Stimulated activated naive CD8-positive, alpha-beta T cell treated with anti-CD3 and anti-CD28 coated beads, Interleukin-15, amount 100 ng/mL, for 72 hours (primary cell): Measurements from ENCODE around the gene ACKR1.
A peak's percentile ranks its signal among the peaks of the same experiment; 100 is the strongest.

ENCODE experiments used
- ATAC-seq: fragments of 150-1000 bp; cut with Tn5 transposase; 2 replicates; pipeline ENCODE4 v1.10.0; 2021; ENCODE audit warnings: mild to moderate bottlenecking, moderate library complexity
- DNase-seq, 2 donors: peaks; one replicate each; pipeline ENCODE4 v3.0.0; 2021 to 2022
- H3K27ac Mint-ChIP-seq, 2 donors: one replicate each; pipeline ENCODE4 v1.8.0; 2022; ENCODE audit warnings: mild to moderate bottlenecking in 2 of 2, mixed read lengths in 2 of 2, moderate library complexity in 2 of 2
- H3K27me3 Mint-ChIP-seq: one replicate; pipeline ENCODE4 v1.8.0; 2022; ENCODE audit warnings: mixed read lengths
- H3K4me1 Mint-ChIP-seq: one replicate; pipeline ENCODE4 v1.8.0; 2022; ENCODE audit warnings: mild to moderate bottlenecking, mixed read lengths
- H3K4me3 Mint-ChIP-seq, 2 donors: one replicate each; pipeline ENCODE4 v1.8.0; 2022; ENCODE audit warnings: mild to moderate bottlenecking in 2 of 2, mixed read lengths in 2 of 2, moderate library complexity in 1 of 2
- H3K9me3 Mint-ChIP-seq, 2 donors: one replicate each; pipeline ENCODE4 v1.8.0; 2022; ENCODE audit warnings: mixed read lengths in 2 of 2

Gene ACKR1

DNA sequence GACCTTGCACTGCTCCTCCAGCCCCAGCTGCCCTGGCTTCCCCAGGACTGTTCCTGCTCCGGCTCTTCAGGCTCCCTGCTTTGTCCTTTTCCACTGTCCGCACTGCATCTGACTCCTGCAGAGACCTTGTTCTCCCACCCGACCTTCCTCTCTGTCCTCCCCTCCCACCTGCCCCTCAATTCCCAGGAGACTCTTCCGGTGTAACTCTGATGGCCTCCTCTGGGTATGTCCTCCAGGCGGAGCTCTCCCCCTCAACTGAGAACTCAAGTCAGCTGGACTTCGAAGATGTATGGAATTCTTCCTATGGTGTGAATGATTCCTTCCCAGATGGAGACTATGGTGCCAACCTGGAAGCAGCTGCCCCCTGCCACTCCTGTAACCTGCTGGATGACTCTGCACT is 550 bp downstream of the ACKR1 start:
- H3K4me3 Mint-ChIP-seq: peak overlapping the region in 1 of 2 donors; percentile 18
- ATAC-seq (no peak), DNase-seq (no peak)
- H3K27ac Mint-ChIP-seq: no peak overlapping the region
- peaks cover 91% of the 10 kb centered on the region for H3K27me3 Mint-ChIP-seq
- no peaks in the 10 kb centered on the region for H3K9me3 Mint-ChIP-seq
- H3K4me1 Mint-ChIP-seq: peaks cover 61% of the 10 kb centered on the region

DNA sequence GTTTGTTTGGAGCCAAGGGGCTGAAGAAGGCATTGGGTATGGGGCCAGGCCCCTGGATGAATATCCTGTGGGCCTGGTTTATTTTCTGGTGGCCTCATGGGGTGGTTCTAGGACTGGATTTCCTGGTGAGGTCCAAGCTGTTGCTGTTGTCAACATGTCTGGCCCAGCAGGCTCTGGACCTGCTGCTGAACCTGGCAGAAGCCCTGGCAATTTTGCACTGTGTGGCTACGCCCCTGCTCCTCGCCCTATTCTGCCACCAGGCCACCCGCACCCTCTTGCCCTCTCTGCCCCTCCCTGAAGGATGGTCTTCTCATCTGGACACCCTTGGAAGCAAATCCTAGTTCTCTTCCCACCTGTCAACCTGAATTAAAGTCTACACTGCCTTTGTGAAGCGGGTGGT is 1.4 kb downstream of the ACKR1 start:
- DNase-seq (no peak), ATAC-seq (no peak)
- Mint-ChIP-seq H3K27me3 (peaks cover 91% of the 10 kb centered on the region), H3K9me3 (no peaks in the 10 kb centered on the region), H3K4me1 (peaks cover 52% of the 10 kb centered on the region), H3K27ac (peak overlapping the region in 1 of 2 donors; percentile 28), H3K4me3 (no peak overlapping the region)

DNA sequence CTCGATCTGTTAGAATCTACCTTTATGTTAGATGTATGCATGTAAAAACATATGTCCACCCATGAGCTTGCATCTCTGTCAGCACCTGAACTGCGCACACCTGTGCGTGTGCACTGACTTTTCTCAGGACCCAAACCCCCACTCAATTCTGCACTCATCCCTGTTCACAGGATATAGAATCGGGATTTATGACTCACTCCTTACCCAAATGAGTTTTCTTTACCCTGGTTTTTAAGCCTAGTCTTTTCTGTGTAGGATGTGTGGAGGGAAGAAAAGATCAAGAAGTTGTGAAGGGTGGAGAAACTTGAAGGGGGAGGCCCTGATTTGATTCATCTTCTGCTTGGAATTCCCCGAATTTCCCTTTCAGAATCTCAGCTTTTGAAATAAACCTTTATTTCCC is 2.4 kb downstream of the ACKR1 start:
- Mint-ChIP-seq H3K27ac (peak overlapping the region in 1 of 2 donors; percentile 72), H3K4me1 (peaks cover 48% of the 10 kb centered on the region), H3K27me3 (peaks cover 91% of the 10 kb centered on the region), H3K4me3 (no peak overlapping the region), H3K9me3 (no peaks in the 10 kb centered on the region)
- ATAC-seq (no peak), DNase-seq (no peak)

DNA sequence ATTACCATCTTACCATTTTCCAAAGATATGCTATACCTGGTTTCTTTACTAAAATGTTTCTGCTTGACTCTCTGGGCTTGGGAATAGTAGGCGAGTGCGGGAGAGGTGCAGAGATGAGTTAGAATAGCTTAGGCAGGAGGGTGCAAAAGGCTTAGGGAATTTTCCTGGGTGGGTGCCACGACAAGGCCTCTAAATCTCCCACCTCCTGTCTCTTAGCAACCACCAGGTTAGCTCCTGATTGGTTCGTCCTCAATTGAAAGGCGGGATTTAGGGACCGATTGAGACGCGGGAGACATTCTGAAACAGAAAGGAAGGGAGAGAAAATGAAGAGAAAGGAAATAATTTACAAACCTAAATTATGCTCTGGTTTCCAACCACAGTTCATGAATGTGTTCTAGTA is 3.1 kb downstream of the ACKR1 start:
- DNase-seq (no peak), ATAC-seq (no peak)
- H3K4me1 Mint-ChIP-seq: peaks cover 42% of the 10 kb centered on the region
- no peak overlapping the region for H3K4me3 Mint-ChIP-seq
- no peak overlapping the region for H3K27ac Mint-ChIP-seq
- H3K9me3 Mint-ChIP-seq: no peaks in the 10 kb centered on the region
- peaks cover 91% of the 10 kb centered on the region for H3K27me3 Mint-ChIP-seq

DNA sequence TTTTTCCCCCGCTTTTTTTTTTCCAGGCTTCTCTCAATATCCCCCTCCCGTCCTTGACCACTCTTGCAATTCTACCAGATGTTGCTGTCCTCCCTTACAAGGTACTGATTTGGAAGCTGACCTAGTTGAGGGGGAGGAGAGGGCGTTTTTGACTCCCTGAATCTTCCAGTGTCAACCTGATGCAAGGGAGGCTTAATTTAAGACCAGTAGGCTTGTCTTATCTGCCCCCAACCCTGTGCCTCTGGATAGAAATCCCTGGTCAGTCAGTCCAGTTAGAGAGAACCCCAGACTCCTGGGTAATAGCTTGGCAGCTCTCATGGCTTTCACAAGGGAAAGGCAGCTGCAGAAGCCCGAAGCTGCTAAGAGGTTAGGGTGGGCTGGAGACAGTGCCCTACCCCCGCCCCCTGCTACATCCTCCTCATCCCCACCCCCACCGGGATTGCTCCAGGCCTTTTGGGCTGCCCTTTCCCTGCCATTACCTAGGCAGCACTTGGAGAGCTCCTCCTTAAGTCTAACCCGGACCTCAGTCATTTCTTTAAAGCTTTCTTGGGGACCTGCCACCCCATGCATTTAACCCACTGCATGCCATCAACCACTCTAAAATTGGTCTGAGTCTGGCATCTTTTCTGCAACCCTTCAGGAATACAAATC is 3.6 kb downstream of the ACKR1 start:
- H3K9me3 Mint-ChIP-seq: no peaks in the 10 kb centered on the region
- H3K4me1 Mint-ChIP-seq: peaks cover 42% of the 10 kb centered on the region
- ATAC-seq (no peak), DNase-seq (no peak)
- H3K27me3 Mint-ChIP-seq: peaks cover 90% of the 10 kb centered on the region
- no peak overlapping the region for H3K4me3 Mint-ChIP-seq
- H3K27ac Mint-ChIP-seq: no peak overlapping the region

DNA sequence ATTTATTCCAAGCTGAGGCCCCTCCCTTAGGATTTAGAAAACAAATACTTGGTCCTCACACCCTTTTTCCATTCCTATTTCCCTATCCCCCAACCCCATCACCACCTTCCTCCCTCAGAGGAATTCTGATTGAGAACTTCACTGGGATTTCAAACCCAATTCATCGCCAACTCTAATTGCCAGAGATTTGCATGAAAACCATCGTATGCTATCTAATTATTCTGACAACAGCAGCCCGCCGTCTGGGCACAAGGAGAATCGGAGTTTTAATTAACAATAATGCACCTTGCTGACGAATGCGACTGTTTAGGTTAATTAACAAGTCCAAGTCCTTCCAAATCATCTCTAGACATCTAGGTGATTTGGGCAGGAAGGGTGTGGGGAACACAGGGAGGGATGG is 4.4 kb downstream of the ACKR1 start:
- Mint-ChIP-seq H3K27ac (no peak overlapping the region), H3K27me3 (peaks cover 95% of the 10 kb centered on the region), H3K4me3 (no peak overlapping the region), H3K9me3 (no peaks in the 10 kb centered on the region), H3K4me1 (peaks cover 40% of the 10 kb centered on the region)
- ATAC-seq: no peak
- DNase-seq: no peak

DNA sequence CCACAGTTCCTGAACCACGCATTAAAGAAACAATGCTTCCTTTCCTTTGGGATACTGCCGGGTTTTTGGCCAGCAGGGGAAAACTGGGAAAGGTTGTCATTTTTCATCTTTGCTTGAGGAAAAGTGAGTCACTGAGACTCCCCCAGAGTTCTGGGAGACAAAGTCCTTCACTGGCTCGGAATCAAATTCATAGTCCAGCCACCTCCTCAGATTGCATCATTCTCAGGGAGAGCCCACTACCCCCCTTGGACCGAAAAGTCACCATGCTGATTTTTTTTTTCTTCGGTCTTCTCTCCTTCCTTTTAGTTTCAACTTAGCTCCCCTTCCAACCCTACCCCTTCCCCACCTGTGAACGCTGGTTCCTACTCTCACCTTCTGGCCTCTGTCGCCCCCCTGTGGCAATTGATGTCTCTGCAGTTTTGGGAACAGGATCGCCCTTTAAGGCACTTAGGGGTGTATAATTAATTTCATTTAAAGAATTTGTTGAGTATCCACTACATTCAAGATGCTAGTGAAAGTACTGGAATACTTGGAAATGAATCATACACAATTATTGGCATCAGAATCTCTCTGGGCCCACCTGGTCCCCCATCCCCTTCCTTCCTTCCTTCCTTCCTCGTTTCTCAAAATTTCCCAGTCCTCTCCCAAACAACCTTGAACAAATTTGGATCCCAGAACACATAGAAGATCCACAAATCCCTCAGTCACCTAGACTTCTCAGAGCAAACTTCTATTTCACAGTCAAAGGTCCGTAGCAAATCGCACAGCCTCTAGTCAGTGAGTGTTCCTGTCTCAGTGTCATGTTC is 6.9 kb downstream of the ACKR1 start:
- peak; percentile 68 for ATAC-seq
- Mint-ChIP-seq H3K27me3 (peaks cover 85% of the 10 kb centered on the region), H3K4me3 (no peak overlapping the region), H3K27ac (no peak overlapping the region), H3K9me3 (no peaks in the 10 kb centered on the region), H3K4me1 (peaks cover 28% of the 10 kb centered on the region)
- peak; percentile 52 to 53 for DNase-seq

DNA sequence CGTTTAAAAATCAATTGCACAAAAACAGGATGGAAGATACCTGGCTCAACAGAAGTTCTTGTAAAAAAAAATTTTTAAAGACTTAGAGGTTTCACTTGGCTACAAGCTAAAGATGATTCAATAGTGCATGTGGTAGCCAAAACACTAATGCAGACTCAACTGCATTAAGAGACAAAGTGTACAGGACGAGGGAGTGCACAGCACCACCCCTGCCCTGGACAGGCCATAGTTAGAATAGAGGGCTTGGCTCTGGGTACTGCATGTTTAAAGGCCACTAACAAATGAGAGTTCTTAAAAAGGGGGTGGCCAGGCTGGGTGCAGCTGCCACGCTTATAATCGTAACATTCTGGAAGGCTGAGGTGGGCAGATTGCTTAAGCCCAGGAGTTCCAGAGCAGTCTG is 7.9 kb downstream of the ACKR1 start:
- Mint-ChIP-seq H3K4me1 (peaks cover 18% of the 10 kb centered on the region), H3K4me3 (no peak overlapping the region), H3K9me3 (no peaks in the 10 kb centered on the region), H3K27ac (no peak overlapping the region), H3K27me3 (peaks cover 82% of the 10 kb centered on the region)
- DNase-seq (no peak), ATAC-seq (no peak)

DNA sequence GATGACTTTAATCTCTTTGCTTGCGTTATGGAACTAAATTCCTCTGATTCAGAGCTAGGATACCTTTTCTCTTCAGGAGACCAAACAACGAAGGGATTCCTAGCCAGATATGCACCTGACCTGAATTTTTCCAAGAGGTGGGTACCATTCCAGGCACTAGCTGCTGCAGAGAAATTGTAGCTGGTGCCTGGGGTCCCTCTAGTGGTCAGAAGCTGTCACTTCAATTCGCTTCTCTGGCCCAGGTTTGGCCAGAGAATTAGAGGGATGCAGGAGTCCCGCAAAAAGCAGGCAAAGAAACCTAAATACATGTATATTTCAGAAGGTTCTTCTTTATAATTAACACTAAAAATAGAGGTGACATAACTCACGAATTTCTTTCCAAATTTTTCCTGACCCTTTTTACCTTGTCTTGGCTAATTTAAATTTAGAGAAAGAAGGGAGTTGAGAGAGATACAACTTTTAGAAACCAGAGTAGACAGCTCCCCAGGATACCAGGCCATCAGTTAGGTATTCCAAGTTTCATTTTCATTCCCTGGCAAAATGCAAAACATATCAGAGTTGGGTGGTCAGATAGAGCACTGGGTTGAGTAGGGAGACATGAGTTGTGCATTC is 9.6 kb downstream of the ACKR1 start:
- H3K4me3 Mint-ChIP-seq: no peak overlapping the region
- peaks cover 6% of the 10 kb centered on the region for H3K4me1 Mint-ChIP-seq
- H3K27me3 Mint-ChIP-seq: peaks cover 68% of the 10 kb centered on the region
- H3K9me3 Mint-ChIP-seq: no peaks in the 10 kb centered on the region
- DNase-seq: peak; percentile 28 to 39
- no peak overlapping the region for H3K27ac Mint-ChIP-seq
- no peak for ATAC-seq

DNA sequence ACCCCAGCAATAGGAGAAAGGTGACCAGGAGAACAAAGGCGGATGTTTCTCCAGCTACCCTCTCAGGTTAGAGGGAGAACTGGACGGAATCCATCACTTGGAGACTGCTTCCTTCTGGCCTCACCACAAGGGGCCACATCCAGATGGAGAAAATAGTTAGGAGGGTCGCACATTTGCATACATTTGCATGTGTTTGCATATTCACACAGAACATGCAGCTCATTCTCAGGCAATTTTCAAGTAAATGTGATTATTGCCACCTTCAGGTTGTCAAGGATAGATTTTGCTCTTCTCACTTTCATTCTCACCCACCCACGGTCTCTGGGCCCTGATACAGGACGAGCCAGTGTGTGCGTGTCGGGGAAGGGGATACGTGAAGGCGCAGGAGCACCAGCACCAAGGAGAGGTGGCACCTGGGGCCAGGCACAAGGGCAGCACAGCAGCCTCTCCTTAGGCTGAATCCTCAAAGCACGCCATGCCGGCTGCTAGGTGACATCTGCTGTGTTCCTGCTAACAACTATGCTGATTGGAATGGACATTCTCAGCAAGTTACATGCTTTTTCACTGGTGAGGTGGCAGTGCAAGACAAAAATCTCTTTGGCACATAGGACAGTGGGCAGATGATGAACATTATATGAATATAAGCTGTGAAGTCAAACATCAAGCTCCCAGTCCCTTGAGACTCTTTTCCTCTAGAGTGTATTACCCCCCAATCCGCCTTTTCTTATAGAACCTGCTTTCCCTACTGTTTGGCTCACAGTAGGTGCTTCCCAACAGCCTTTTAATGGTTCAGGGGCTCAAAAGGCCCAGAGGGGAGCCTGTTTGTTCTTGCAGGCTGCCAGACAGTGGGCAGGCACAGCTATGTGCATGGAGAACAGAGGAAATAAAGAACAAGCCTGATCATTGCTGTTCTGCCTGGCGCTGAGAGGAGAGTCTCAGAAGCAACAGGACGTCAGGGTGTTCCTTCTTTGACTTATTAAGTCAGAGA is 14.3 kb downstream of the ACKR1 start:
- Mint-ChIP-seq H3K27me3 (peaks cover 38% of the 10 kb centered on the region), H3K27ac (no peak overlapping the region), H3K4me3 (no peak overlapping the region), H3K4me1 (no peaks in the 10 kb centered on the region), H3K9me3 (no peaks in the 10 kb centered on the region)
- DNase-seq (no peak), ATAC-seq (no peak)

DNA sequence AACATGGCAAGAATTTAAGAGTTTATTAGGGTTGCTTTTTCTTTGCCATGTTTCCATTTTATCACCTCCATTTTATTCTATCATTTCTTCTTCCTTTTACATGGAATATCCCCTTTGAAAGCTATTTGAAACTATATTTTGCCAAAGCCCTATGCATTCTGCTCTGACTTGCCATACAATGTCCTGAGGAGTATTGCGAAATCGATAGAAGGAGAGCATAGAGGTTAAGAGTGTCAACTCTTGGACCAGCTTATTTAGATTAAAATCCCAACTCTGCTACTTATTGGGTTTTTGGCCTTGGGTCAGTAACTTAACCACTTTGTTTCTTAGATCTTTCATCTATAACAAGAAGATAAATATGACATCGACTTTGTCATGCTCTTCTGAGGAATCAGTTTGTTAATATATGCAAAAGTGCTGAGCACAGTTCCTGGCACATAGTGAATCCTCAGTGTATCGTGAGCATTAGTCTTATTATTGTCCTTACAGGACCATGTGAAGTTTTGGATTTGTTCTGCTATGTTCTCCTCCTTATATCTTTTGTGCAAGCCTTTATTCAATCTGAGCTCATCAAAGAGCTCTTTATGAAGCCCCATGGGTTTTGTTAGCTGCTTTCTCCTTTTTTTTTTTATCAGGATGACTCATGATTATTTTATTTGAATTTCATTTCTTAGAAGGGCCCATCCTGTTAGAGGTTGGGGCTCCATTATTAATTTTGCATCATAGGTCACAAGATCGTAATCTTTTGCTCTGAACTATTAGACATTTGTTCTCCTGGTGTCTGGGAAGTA is 17.6 kb downstream of the ACKR1 start:
- no peak overlapping the region for H3K27ac Mint-ChIP-seq
- peaks cover 39% of the 10 kb centered on the region for H3K27me3 Mint-ChIP-seq
- H3K4me1 Mint-ChIP-seq: no peaks in the 10 kb centered on the region
- DNase-seq (no peak), ATAC-seq (no peak)
- H3K9me3 Mint-ChIP-seq: no peaks in the 10 kb centered on the region
- no peak overlapping the region for H3K4me3 Mint-ChIP-seq

DNA sequence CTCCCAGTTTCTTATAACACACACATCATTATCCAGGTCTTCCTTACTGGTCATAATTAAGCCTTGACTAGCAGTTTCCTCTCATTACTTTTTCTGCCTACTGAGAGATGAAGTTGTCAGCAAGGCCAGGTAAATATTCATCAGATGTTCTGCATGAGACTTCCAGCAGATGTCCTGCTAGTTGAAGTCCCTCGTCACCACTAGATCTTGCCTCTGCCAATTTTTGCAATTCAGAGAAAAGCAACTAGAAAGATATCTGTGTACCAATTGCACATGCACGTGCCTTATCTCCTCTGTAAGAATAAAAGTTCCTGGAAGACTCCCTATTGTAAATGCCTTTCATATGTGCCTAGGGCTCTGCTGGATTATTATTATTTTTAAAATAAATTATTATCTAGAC is 18.3 kb downstream of the ACKR1 start:
- DNase-seq: no peak
- H3K27me3 Mint-ChIP-seq: peaks cover 33% of the 10 kb centered on the region
- no peaks in the 10 kb centered on the region for H3K4me1 Mint-ChIP-seq
- H3K27ac Mint-ChIP-seq: no peak overlapping the region
- H3K9me3 Mint-ChIP-seq: no peaks in the 10 kb centered on the region
- ATAC-seq: no peak
- H3K4me3 Mint-ChIP-seq: no peak overlapping the region

DNA sequence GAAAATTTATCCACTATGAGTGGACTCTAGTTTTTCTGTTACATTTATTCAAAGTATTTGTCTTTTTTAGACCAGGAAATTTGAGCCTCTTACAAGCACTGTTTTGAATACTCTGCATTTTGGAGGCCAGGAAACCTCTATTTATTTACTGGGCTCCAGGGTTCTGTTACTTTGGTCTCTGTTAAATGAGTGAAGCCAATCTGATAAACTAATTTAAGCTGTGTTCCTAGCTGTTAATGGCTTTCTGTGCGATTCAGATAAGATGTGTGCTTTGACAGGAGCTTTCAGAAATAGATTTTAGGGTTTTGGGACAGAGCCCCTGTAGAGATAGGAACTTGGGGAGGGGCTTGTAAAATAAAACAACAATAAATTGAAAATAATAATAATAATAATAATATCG is 23.9 kb downstream of the ACKR1 start:
- Mint-ChIP-seq H3K4me3 (no peak overlapping the region), H3K4me1 (no peaks in the 10 kb centered on the region), H3K27me3 (peaks cover 22% of the 10 kb centered on the region), H3K9me3 (no peaks in the 10 kb centered on the region), H3K27ac (no peak overlapping the region)
- DNase-seq: no peak
- no peak for ATAC-seq

DNA sequence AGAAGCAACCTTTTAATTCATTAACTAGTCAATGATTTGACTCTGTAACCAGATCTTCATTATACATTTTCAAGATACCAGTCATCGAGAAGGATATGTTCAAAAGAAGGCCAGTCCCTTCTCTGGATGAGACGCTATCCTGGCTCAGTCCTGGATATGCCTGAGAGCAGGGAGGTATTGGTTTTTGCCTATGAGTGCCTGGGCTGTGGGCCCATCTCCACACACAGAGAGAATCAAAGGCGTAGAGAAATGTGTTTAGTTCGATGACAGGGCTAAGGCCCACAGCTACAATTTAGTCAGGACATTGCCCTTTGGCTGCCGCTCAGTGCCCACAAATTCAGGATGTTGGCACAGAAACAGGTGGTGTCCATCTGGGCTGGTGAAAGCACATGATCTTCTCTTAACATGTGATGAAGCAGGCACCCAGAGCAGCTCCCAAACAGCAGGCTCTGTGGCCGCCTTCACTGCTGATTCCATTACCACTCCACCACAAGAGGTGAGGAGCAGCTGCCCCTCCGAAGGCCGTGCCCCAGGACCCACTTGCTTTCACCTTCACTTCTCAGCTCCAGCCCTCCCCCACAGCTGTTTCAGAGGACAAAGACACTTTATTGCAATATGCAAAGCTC is 24.7 kb downstream of the ACKR1 start:
- H3K4me3 Mint-ChIP-seq: no peak overlapping the region
- H3K27me3 Mint-ChIP-seq: peaks cover 15% of the 10 kb centered on the region
- H3K27ac Mint-ChIP-seq: no peak overlapping the region
- ATAC-seq (no peak), DNase-seq (no peak)
- H3K4me1 Mint-ChIP-seq: no peaks in the 10 kb centered on the region
- H3K9me3 Mint-ChIP-seq: no peaks in the 10 kb centered on the region
